ENCODE measurements around the gene GALNS.

The GALNS gene

DNA sequence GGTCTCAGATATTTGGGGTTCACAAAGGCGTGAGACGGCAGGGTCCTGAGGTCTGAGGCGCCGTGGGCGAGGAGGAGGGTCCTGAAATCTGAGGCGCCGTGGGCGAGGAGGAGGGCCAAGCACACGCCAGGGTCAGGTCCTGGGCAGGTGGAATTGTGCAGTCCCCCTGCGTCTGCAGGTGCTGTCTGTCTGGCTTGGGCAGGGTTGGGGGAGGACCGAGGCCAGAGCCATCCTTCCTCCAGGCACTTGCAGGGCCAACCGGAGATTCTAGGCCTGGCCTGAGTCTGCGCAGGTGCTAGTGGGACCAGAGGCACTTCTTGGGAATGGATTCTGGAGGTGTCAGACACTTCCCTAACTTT is 42.6 kb downstream of the GALNS start:
- no peak for DNase-seq

DNA sequence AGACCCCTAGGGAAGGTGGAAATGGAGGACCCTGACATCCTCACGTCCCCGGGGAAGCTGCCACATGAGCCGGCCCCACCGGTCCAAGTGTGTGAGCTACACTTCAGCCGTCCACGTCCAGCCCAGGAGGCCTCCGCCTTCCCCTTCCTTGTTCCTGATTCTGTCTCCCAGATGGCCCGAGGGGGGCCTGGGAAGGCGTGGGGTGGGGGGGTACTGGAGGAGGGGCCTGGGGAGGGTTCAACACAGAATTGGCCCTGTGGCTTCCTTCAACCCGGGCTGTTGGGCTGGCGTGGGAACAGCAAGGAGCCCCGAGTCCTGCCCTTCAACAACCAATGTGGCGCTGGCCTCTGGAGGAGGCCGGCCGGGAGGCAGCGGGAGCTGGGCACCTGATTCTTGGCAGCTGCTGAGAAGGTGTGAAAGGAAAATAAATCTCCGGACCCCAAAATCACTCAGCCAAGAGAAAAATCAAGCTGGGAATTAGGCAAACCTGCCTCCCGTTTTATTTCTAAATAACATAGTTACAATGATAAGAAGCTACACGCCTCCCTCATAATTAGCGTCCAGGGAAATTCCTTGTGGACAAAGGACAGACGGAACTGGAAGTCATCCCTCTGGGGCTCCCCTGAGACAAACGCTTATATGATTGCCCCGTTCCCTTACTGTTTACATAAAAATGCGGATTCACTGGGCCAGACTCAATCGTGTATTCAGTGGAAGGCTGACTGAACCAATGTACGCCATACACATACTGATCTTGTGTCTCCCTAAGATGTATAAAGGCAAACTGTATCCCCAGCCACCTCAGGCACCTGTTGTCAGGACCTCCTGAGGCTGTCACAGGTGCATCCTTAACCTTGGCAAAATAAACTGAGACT is 43.2 kb downstream of the GALNS start:
- DNase-seq, result no peak

DNA sequence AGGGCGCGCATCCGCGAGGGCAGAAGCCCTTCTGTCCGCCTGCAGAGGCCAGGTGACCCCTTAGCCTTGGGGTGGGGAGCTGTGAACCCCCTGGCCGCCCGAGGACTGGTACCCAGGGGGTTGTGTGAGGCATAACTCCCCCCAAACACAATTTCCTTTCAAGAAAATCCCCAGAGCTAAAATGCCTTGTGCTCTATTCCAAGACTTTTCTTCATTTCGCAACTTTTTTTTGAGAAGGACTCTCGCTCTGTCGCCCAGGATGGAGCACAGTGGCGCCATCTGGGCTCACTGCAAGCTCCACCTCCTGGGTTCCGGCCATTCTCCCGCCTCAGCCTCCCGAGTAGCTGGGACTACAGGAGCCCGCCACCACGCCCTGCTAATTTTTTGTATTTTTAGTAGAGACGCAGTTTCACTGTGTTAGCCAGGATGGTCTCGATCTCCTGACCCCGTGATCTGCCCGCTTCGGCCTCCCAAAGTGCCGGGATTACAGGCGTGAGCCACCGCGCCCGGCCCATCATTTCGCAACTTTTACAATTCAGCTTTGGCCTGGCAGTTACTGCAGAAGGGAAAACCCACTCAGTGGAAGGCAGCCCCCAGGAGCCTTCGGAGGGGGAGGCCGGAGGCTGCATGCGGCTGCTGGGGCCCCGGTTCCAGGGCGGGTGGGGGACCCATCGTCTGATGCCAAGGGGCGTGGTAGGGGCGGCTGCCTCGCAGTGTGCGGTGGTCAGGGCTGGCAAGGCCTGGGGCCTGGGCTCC is 44.1 kb downstream of the GALNS start:
- peak; percentile 51 for DNase-seq

DNA sequence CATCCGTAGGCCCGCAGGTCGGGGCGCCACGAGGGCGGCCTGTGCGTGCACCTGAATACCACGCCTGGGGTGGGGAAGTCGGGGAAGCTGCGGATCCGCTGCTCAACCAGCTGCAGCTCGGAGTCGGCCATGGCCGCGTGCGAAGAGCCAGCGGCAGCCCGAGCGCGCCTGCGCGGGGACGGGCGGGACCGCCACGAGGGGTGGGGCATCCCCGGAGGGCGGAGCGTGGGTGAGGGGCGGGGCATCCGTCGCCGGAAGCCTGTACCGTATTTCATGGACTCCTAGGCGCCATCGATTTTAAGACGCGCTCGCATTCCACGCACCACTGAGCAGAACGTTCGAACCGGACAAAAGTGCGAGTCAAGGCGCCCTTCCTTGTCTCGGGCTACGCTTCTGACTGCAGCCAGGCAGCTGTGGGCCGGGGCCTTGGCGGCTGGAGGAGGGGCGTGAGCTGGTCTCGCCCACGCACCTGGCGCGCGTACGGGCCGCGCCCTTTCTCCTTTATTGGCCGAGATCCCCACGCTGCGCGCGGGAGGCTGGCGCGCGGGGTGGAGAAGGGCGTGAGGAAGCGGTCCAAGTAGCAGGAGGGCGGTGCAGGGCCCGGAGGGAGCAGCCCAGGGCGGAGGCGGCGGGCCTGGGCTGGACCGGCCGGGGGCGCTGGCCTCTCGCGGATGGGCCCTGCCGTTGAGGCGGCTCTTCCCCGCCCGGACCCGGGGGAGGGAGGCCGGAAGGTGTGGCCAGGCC is 44.8 kb downstream of the GALNS start, which contains the start of gene APRT:
TSS of gene APRT (minus strand) at position 160 of the 744 bp plus-strand sequence. CDS start at position 131, 29 bp downstream.
- peak; percentile 93 for DNase-seq

DNA sequence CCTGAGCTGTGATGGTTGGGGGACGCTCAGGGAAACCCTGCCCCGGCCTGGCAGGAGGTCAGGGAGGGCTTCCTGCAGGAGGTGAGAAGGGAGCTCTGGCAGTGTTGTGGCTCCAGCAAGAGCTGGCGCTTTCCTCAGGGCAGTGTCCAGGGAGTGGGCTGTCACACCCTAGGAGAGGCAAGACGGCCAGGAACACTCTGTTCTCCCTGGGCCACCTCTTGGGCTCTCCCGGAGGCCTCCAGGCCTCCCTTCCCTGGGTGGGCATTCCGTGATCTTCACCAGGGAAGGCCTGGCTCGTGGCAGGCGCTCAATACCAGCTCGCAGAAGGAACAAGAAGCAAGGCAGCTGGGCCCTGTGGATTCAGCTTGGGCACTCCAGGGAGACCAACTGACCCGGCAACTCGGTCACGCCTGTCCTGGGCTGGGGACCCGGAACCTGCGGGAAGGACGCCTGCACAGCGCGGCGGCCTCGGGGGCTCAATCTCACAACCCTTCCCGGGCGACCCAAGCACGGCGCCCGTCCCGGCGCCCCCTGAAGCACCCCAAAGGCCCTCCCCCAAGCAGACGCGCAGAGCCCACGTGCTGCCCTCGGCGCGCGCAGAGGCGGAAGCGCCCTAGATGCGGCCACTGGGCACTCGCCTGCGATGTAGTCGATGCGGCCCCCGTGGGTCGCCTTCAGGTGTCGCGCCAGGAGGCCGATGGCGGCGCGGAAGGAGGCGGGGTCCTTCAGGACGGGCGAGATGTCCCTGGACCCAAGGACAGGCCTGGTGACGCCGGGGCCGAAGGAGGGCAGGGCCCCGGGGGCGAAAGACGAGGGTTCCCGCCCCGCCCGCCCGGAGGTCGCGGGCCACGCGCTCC is 45.6 kb downstream of the GALNS start:
- peak; percentile 85 for DNase-seq

DNA sequence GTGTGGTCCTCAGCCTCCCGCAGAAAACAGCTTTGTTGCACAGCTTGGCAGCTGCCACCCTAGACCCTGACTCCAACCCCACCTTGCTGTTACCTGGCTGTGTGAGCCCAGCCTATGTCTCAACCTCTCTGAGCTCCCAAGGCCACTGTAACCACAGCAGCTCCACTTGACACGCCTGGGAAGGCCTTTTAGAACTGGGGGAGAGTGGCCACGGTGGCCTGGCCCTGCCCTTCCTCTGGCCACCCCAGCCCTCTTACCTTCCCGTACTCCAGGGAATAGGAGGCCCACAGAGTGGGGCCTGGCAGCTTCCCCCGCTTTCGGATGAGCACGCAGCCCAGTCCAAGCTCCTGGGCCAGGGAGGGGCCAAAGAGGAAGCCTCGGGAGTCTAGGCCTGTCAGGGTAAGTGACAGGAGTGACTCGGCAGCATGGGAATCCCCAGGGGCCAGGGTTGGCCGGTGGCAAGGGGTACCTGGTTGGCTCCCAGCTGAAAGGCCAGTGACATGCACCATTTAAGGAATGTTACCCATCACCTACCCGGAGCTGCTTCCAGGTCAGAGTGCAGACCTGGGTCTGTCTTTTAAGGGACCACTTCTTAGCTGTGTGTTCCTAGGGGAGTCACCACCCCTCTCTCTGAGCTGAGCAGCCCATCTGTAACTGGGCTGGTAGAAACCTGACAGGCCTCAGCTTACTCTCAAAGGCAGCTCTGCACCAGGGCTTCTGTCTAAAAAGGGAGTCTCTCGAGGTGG is 46.4 kb downstream of the GALNS start:
- no peak for DNase-seq

DNA sequence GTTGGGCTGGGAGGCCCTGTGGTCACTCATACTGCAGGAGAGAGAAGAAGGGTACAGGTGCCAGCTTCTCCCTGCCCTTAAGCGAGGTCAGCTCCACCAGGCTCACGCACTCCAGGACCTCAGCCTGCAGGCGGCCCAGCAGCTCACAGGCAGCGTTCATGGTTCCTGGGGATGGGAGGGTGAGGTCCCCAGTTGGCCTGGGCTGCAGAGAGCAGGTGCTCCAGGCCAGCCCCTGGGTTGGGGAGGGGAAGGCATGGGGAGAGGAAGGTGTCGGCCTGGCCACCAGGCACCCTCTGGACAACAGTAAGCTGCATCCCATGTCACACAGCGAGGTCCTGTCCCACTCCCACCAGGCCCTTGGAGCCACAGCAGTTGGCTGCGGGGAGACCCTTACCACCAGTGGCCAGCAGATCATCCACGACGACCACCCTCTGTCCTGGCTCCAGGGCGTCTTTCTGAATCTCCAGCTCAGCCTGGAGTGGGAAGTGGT is 47.0 kb downstream of the GALNS start:
- no peak for DNase-seq

DNA sequence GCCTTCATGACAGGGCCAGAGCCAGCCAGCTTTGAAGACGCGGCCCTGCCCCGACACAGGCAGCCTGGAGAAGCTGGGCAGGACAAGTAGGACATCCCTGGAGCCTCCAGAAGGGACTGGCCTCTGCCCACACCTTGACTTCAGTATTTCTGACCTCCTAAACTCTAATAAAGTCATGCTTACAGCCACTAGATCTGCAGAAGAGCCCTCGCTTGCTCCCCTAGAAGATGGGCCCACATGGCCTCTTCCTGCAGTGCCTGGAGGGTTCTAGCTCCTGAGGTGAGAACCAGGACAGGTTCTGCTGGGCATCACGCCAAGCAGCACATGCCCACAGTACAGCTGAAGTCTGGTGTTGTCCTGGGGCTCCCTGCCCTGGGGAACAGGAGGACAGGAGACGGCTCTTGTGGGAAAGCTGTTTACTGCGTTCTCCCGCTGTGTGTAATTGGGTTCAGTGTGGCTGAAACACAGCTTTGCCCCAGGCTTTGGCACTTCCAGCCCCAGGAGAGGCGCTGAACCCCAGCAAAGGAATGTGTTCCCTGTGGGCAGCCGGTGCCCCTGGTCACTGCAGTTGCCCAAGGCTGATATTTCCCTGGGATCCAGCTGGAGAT is 47.6 kb downstream of the GALNS start:
- DNase-seq, result no peak

DNA sequence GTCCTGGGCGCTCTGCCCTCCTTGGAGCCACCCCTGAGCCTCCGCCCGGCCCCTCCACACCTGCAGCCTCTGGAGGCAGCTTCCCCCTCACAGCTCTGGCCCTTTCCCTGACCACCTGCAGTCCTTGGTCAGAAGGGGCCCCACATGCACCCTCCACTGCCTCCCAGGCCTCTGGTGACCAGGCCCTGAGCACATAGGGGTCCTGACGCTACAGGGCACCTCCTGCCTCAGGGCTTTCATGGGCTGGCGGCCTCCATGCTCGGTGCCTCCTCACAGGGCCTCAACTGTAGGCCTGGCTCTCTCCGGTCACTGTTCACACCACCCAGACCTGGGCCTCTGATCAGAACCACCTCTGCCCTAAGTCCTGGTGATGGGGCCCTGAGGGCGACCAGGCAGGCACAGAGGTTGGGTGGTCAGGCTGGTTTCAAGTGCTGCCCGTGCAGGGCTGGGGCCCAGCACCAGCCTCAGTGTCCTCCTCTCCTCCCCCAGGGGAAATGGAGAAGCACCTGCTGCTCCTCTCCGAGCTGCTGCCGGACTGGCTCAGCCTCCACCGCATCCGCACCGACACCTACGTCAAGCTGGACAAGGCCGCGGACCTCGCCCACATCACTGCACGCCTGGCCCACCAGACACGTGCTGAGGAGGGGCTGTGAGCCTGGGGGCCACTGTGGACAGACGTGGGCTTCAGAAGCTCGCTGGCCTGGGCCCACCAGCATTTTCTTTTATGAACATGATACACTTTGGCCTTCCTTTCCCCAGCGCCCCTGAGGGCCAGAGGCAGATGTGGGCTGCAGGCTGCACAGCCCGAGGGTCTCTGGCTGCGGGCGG is 48.9 kb downstream of the GALNS start:
- DNase-seq, result no peak

DNA sequence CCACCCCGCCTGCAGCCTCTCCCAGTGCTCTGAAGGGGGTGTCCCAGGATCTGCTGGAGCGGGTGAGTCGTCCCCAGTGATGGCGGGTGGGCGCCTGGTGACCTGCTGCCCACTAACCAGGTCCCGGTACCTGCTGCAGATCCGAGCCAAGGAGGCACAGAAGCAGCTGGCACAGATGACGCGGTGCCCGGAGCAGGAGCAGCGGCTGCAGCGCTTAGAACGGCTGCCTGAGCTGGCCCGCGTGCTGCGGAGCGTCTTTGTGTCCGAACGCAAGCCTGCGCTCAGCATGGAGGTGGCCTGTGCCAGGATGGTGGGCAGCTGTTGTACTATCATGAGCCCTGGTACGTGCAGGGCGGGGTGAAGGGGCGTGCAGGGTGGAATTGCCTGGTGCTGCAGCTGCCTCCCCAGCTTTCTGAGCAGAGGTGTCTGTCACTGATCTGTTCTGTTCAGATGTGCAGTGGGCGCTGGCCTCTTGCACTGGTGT is 49.6 kb downstream of the GALNS start:
- no peak for DNase-seq

DNA sequence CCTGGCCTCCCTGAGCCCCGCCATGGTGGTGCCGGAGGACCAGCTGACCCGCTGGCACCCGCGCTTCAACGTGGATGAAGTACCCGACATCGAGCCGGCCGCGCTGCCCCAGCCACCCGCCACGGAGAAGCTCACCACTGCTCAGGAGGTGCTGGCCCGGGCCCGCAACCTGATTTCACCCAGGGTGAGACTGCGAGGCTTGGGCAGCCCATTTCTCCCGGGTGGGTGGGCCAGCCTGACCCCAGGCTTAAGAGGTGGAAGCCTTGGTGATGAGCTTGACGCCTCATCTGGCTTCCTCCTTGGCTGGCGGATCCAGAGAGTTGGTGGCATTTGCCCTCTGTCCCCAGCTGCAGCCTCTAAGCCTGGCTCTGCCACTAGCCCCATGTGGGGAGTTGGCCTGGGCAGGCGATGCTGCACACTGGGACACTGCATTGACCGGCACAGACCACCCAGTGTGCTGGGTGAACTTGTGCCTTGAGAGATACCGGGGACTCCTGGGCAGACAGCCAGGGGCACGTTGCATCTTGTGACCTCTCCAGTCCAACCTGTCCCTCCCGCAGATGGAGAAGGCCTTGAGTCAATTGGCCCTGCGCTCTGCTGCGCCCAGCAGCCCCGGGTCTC is 50.1 kb downstream of the GALNS start:
- DNase-seq, result no peak

DNA sequence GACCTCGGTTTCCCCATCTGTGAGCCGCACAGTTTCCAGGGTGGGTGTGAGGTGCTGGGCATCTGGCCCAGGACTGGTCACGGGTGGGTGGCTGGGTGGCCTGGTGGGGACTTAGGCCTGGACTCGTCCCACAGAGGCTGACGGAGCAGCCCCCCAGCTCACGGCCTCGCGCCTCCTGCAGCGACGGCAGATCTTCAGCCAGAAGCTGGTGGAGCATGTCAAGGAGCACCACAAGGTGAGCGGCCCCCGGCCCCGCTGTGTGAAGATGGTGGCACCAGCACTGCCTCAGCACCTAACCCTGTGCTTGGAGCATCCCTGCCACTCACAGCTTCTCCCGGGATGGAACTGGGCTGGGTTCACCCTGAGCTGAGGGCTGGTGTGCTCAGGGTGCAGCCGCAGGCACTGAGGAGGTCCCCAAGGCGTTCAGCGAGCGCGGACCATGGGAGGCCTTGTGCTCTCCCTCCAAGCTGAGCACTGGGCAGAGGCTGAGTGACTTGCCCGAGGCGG is 50.8 kb downstream of the GALNS start:
- no peak for DNase-seq

DNA sequence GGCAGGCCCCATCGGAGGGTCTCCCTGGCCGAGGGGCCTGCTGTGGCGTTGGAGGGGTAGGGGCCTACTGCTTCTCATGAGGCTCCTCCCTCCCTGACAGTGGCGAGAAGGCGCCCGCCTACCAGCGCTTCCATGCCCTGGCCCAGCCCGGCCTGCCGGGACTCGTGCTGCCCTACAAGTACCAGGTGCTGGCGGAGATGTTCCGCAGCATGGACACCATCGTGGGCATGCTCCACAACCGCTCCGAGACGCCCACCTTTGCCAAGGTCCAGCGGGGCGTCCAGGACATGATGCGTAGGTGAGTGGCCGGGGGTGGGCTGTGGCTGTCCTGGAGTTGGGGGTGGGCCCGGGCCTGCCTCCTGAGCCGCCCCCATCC is 51.4 kb downstream of the GALNS start:
- no peak for DNase-seq

DNA sequence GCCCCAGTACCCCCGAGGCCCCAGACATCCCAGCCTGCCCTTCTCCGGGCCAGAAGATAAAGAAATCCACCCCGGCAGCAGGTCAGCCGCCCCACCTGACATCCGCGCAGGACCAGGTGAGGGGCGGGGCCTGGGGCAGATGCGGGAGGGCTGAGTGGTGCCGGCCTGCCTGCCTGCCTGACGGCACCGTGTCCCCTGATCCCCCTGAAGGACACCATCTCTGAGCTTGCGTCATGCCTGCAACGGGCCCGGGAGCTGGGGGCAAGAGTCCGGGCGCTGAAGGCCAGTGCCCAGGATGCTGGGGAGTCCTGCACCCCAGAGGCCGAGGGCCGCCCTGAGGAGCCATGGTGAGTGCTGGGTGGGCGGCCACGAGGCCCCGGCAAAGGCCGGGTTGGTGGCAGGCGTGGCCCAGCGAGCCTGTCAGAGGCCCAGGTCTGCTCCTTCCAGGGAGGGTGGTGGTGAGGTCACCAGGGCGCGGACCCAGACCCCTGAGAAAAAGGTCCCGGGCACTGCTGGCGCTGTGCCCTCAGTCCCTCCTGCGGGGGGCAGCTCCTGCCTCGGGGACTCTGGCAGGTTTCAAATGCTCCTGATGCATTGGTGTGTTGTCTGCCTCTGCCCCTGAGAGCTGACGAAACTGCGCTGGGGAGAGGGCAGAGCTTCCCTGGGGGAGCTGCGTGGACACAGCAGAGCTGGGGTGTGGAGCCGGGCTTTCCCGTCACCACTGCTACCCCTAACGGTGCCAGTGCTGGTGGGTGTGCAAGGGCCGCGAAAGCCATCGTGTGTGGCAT is 52.0 kb downstream of the GALNS start:
- DNase-seq, result no peak

DNA sequence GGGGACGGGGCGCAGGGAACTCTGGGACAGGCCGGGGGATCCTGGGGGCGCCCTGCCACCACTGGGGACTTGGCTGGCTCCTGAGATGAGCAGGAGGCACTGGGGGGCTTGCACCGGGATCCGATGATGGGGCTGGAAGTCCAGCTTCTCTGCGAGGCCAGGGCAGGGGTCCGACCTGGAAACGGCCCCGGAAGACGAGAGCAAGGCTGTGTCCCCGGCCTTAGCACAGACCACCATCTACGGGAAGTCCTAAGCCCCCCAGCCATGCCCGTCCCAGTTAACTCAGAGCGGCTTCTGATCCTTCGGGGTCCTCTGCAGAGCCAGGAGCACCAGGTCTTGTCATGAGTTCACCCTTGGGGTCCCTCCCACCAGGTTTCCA is 52.6 kb downstream of the GALNS start:
- DNase-seq, result no peak

DNA sequence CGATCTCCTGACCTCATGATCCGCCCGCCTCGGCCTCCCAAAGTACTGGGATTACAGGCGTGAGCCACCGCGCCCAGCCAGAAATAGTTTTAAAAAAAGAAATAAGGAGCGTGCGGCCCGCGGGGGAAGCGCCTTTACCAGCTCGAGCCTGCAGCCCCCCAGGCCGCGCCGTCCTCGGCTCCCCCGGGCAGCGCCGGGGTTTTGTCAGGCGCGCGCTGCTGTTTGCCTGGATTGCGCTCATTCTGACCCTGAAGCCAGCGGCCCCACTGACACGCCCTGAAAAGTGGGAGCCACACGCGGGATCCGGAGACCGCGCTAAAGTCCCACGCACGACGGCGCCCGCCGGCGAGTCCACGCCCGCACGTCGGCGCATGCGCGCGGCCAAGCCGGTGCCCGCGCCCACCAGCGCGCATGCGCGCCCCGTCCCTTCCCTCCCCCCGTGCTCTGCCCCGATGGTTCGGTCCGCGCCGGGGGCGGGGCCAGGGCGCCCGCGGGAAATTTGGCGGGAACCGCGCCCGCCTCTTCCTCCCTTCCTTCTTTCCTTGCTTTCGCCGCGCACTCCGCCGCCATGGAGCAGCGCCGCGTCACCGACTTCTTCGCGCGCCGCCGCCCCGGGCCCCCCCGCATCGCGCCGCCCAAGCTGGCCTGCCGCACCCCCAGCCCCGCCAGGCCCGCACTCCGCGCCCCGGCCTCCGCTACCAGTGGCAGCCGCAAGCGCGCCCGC is 53.3 kb downstream of the GALNS start, which contains the start of gene CDT1:
TSS of gene CDT1 (plus strand) at position 526 of the 724 bp plus-strand sequence. CDS start at position 569, 43 bp downstream.
- peak; percentile 87 for DNase-seq

DNA sequence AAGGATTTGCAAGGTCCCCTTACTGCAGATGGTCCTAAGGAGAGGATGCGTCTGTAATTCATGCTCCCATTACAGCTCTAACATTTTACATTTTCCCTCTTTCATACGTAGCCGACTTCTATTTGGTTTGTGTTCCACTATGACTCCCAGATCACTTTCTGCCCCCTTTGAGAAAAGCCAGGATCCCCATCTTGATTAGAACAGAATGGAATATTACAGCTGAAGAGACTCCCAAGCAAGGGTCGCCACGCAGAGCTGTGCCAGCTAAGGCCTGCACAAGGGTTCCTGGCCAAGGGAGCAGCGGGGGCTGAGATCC is 56.5 kb downstream of the GALNS start:
- no peak for DNase-seq

Data from fibroblast of skin of scalp (primary cell).